Right lung (tissue), 5 donors: ENCODE measurements around the gene LGI4. TPM values are rescaled to one million over a fixed set of nuclear protein-coding genes. Genes with fewer than 3 reads are reported as not detected.
A peak's percentile ranks its signal among the peaks of the same experiment; 100 is the strongest.
"Not testable (repeated sequence)": the region's sequence is repeated elsewhere in the genome, so short reads cannot be mapped to it uniquely, and the experiment has no call there.

Experiments used
- DNase-seq, 2 donors: peaks; one replicate each; pipeline ENCODE4 v3.0.0-alpha.2; 2013
- polyA plus RNA-seq, 5 donors: library from polyadenylated mRNA; unstranded; fragments of 120-200 nt; gene quantifications; one replicate each; pipeline versions ENCODE4 v1.2.1 to v1.2.3, GENCODE V29; 2013; ENCODE audit warnings: inconsistent platforms in 1 of 5, low replicate concordance in 1 of 5; ENCODE audit not compliant: insufficient read length in 5 of 5, insufficient read depth in 1 of 5

Gene LGI4
- polyA plus RNA-seq, 5 donors, result 2.3 to 3.0 (median 2.9) TPM

GRCh38 chr19:35108730-35109129 is 26.1 kb downstream of the LGI4 start:
- DNase-seq, result no peak

GRCh38 chr19:35107545-35107944 is 27.3 kb downstream of the LGI4 start:
- no peak for DNase-seq

- DNase-seq, result no peak
Observed at GRCh38 chr19:35106898-35107541, 27.8 kb downstream of the LGI4 start.

DNA sequence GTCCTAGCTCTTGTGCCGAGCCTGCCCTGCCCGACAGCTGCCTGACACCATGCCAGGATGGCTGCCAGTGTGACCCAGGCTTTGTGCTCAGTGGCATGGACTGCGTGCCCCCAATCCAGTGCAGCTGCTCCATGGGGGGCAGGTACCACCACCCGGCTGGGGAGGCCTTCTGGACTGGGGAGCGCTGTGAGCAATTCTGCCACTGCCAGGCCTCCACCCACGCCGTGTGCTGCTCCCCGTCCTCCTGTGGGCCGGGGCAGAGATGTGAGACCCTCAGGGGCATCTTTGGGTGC is 28.6 kb downstream of the LGI4 start:
- no peak for DNase-seq

GRCh38 chr19:35105411-35106290 is 29.2 kb downstream of the LGI4 start:
- DNase-seq, result no peak

- DNase-seq, result no peak
Observed at GRCh38 chr19:35105047-35105410, 29.8 kb downstream of the LGI4 start.

DNA sequence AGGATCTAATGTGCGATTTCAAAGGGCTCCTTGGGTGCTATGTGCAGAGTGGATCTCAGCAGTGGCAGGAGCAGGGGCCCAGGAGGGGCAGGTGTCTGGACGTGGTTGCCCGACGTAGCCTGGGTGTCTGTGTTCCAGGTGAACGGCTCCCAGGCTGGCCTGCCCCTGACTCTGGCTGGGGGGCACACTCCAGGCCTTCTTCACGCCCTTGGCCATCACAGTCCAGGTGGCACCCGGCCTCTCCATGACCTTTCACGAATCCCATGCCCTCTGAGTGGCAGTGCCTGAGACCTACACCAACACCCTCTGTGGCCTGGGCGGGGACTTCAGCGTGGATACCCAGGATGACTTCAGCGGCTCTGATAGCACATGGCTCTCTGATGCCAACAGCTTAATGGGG is 30.5 kb downstream of the LGI4 start:
- DNase-seq, result no peak

DNA sequence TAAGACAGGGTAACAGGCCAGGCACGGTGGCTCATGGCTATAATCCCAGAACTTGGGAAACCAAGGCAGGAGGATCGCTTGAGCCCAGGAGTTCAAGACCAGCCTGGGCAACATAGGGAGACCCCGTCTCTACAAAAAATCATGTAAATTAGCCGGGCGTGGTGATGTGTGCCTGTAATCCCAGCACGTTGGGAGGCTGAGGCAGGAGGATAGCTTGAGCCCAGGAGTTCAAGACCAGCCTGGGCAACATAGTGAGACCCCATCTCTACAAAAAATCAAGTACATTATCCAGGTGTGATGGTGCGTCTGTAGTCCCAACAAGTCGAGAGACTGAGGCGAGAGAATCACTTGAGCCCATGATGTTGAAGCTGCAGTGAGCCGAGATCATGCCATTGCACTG is 31.2 kb downstream of the LGI4 start:
- not testable (repeated sequence) for DNase-seq

DNA sequence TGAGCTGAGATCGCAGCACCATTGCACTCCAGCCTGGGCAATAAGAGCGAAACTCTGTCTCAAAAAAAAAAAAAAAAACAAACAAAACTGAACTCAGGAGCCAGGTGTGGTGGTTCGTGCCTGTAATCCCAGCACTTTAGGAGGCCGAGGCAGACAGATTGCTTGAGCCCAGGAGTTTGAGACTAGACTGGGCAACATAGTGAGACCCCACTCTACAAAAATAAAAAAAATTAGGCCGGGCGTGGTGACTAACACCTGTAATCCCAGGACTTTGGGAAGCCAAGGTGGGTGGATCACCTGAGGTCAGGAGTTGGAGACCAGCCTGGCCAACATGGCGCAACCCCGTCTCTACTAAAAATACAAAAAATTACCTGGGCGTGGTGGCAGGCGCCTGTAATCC is 32.9 kb downstream of the LGI4 start:
- DNase-seq, result not testable (repeated sequence)

DNA sequence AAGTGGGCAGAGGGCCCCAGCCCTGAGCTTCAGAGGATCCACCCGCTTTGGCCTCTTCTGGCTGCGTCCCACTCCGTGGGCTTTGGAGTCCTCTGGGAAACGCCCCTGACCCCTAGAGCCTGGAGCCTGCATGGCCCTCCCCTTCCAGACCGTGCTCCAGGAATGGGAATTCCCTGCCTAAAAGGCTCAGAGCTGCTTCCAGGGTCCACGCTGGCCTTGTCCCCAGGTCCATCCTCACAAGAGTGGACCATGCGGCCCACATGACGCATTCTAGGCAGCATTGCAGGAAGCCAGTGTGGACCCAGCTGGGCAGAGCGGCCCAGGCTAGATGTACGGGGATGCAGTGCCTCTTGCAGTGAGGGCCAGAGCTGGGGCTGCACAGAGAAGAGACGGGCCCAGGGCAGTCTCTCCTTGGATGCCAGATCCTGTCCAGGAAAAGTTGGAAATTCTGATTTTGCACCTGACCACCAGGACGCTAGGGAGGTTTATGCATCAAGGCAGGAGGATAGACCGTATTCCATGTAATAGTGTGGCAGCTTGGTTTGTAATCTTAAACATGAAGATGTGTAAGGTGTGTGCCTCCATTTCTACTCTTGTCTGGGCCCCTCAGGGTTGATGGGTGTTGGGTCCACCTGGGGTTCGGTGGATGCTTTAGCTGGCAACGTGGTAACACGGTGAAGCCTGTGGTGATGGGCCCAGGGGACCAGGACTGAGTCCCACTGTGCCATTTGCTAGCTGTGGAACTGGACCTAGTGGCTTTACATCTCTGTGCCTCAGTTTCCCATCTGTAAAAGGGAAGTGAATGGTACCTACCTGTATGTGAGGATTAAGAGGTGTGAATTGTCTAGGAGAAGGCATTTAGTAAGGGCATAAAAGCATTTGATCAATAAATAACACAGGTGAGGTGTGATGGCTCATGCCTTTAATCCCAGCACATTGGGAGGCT is 34.0 kb downstream of the LGI4 start:
- no peak for DNase-seq

DNA sequence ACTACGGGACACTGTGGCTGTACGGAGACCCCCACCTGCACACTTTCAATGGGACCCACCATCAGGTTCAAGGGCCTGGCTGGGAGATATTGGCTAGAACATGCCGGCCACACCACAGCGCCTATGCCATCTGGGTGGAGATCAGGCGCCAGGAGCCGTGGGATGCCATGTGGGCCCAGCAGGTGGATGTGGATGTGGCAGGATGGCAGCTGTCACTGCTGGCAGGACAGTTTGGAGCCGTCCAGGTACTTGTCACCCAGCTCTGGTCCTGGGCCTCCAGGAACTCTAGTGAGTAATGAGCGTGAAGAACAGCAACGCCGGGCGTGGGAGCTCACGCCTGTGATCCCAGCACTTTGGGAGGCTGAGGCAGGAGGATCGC is 35.0 kb downstream of the LGI4 start:
- no peak for DNase-seq

- DNase-seq, result no peak
Observed at GRCh38 chr19:35099155-35099896, 35.5 kb downstream of the LGI4 start.

- no peak for DNase-seq
Observed at GRCh38 chr19:35098413-35099049, 36.3 kb downstream of the LGI4 start.

- DNase-seq, result no peak
Observed at GRCh38 chr19:35095667-35096368, 39.0 kb downstream of the LGI4 start.

DNA sequence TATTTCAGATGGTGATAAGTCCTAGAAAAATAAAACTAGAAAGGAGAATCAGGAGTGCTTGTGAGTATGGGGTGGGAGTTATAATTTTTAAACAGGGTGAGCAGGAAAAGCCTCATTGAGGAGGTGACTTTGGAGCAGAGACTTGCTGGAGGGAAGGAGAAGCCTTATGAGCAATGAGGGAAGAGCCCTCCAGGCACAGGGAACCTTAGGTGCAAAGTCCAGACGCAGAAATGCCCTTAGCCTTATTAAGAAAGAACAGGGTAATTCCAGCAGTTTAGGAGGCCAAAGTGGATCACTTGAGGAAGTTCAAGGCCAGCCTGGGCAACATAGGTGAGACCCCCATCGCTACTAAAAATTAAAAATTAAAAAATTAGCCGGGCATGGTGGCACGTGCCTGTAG is 40.2 kb downstream of the LGI4 start:
- no peak for DNase-seq

GRCh38 chr19:35093941-35094647 is 40.8 kb downstream of the LGI4 start:
- no peak for DNase-seq

- no peak for DNase-seq
Observed at GRCh38 chr19:35093430-35093829, 41.4 kb downstream of the LGI4 start.

- peak; percentile 48 to 50 for DNase-seq
Observed at GRCh38 chr19:35090506-35091214, 44.2 kb downstream of the LGI4 start.

GRCh38 chr19:35090160-35090505 is 44.7 kb downstream of the LGI4 start:
- DNase-seq, result no peak
